ENCODE measurements around the gene CERCAM. TPM values are rescaled to one million over a fixed set of nuclear protein-coding genes. Genes with fewer than 3 reads are reported as not detected.
"Not testable (repeated sequence)": the region's sequence is repeated elsewhere in the genome, so short reads cannot be mapped to it uniquely, and the experiment has no call there.

CERCAM gene
- total and polyA plus RNA-seq, 3 donors from 2014 or later, result 19.7 to 26.0 (median 21.7) TPM

- Histone ChIP-seq H3K4me3 (peak overlapping the region; percentile 72 to 78), H3K36me3 (ENCODE audit: low read depth, missing control alignments) (no peaks in the 10 kb centered on the region), H3K9me3 (no peaks in the 10 kb centered on the region), H3K27ac (peak overlapping the region in 1 of 2 donors; percentile 68), H3K4me1 (peaks cover 8% of the 10 kb centered on the region), H3K27me3 (no peaks in the 10 kb centered on the region)
- DNase-seq, result no peak
- WGBS, 2 donors, result 23 to 33% methylated on average over 2 to 11 of the region's 11 CpGs
- TF ChIP-seq POLR2A (IDR thresholded peaks at IDR 0.05) (no peak), CTCF (IDR thresholded peaks at IDR 0.05) (no peak)
- intact Hi-C loops (cut with DNase I; ENCODE audit: low total_unique reads), result no loop called here
Measured at GRCh38 chr9:128421482-128421996, 882 bp downstream of the CERCAM start.

- 83 to 91% methylated on average over 13 of the region's 13 CpGs for WGBS, 2 donors
- H3K9me3 ChIP-seq; H3K36me3 ChIP-seq (ENCODE audit: low read depth, missing control alignments); H3K27ac ChIP-seq; H3K4me1 ChIP-seq; H3K4me3 ChIP-seq; intact Hi-C loops (cut with DNase I; ENCODE audit: low total_unique reads); H3K27me3 ChIP-seq; DNase-seq: not testable (repeated sequence)
Measured at GRCh38 chr9:128422022-128422782, 1.5 kb downstream of the CERCAM start.

GRCh38 chr9:128422783-128423150, 2.1 kb downstream of the CERCAM start:
- Histone ChIP-seq H3K27ac (no peak overlapping the region), H3K4me1 (peaks cover 8% of the 10 kb centered on the region), H3K4me3 (no peak overlapping the region), H3K9me3 (no peaks in the 10 kb centered on the region), H3K27me3 (no peaks in the 10 kb centered on the region), H3K36me3 (ENCODE audit: low read depth, missing control alignments) (no peaks in the 10 kb centered on the region)
- intact Hi-C loops (cut with DNase I; ENCODE audit: low total_unique reads), result no loop called here
- no peak for DNase-seq
- 90 to 98% methylated on average over 5 of the region's 5 CpGs for WGBS, 2 donors
- TF ChIP-seq POLR2A (IDR thresholded peaks at IDR 0.05) (no peak), CTCF (IDR thresholded peaks at IDR 0.05) (no peak)

- H3K4me1 ChIP-seq; H3K36me3 ChIP-seq (ENCODE audit: low read depth, missing control alignments); H3K27me3 ChIP-seq; DNase-seq; H3K27ac ChIP-seq; H3K9me3 ChIP-seq; intact Hi-C loops (cut with DNase I; ENCODE audit: low total_unique reads); H3K4me3 ChIP-seq: not testable (repeated sequence)
- 81 to 88% methylated on average over 6 of the region's 6 CpGs for WGBS, 2 donors
Measured at GRCh38 chr9:128423356-128423755, 2.7 kb downstream of the CERCAM start.

- H3K36me3 ChIP-seq (ENCODE audit: low read depth, missing control alignments), result no peaks in the 10 kb centered on the region
- H3K27ac ChIP-seq, result no peak overlapping the region
- H3K4me3 ChIP-seq, result no peak overlapping the region
- peaks cover 4% of the 10 kb centered on the region for H3K4me1 ChIP-seq
- no peaks in the 10 kb centered on the region for H3K9me3 ChIP-seq
- no peak for DNase-seq
- TF ChIP-seq POLR2A (IDR thresholded peaks at IDR 0.05), result no peak
- TF ChIP-seq CTCF (IDR thresholded peaks at IDR 0.05), result no peak
- intact Hi-C loops (cut with DNase I; ENCODE audit: low total_unique reads), result no loop called here
- 92 to 94% methylated on average over 15 of the region's 15 CpGs for WGBS, 2 donors
- H3K27me3 ChIP-seq, result no peaks in the 10 kb centered on the region
Measured at GRCh38 chr9:128424268-128424780, 3.7 kb downstream of the CERCAM start.
